PC-3 (cell line): ENCODE results near the gene CAST. TPM values are rescaled to one million over a fixed set of nuclear protein-coding genes. Genes with fewer than 3 reads are reported as not detected.

Experiments
- ATAC-seq: fragments of 200-7000 bp; cut with Tn5 transposase; 2 replicates; pipeline ENCODE4 v1.9.1; 2020; ENCODE audit warnings: mild to moderate bottlenecking, moderate library complexity
- BruUV-seq: library from RNA; stranded (reverse); fragments of 400-500 nt; replicated peaks from 2 replicates; lab custom pipeline; 2021; lab: Mats Ljungman, UMichigan
- CTCF ChIA-PET: fragments of 300-600 bp; sonication (Branson Sonifier 250); formaldehyde crosslinking; loops from one replicate; lab custom pipeline; 2022; ENCODE audit warnings: antibody characterized with exemption; lab: Charles Lee
- POLR2A ChIA-PET: fragments of 300-600 bp; sonication (Branson Sonifier 250); formaldehyde crosslinking; loops from one replicate; lab custom pipeline; 2022; ENCODE audit warnings: antibody characterized with exemption; ENCODE audit not compliant: unreplicated experiment; lab: Charles Lee
- DNase-seq: peaks from one replicate; pipeline ENCODE4 v3.0.0-alpha.2; 2015
- H2AFZ ChIP-seq: fragments of 300-600 bp; sonication (generic); 2 replicates; pipeline ENCODE4 v1.6.0; 2016; ENCODE audit warnings: antibody characterized with exemption, low read length
- H3F3A ChIP-seq: fragments of 300-600 bp; sonication (generic); one replicate; pipeline ENCODE4 v1.6.0; 2017; ENCODE audit warnings: antibody characterized with exemption, low read length, control low read depth, mild to moderate bottlenecking; ENCODE audit not compliant: unreplicated experiment
- H3K27ac ChIP-seq: fragments of 300-600 bp; sonication (generic); 2 replicates; pipeline ENCODE4 v1.5.1; 2016; ENCODE audit warnings: mild to moderate bottlenecking, low read length
- H3K27me3 ChIP-seq: fragments of 300-600 bp; sonication (generic); 2 replicates; pipeline ENCODE4 v1.6.1; 2016; ENCODE audit warnings: low read length, mixed read lengths
- H3K36me3 ChIP-seq: fragments of 300-600 bp; sonication (generic); 2 replicates; pipeline ENCODE4 v1.6.1; 2016; ENCODE audit warnings: low read depth, mixed run types, low read length, mixed read lengths
- H3K4me1 ChIP-seq: fragments of 300-600 bp; sonication (generic); 2 replicates; pipeline ENCODE4 v1.5.1; 2016; ENCODE audit warnings: low read length; ENCODE audit not compliant: insufficient read depth
- H3K4me2 ChIP-seq: fragments of 300-600 bp; sonication (generic); 2 replicates; pipeline ENCODE4 v1.6.0; 2016; ENCODE audit warnings: low read length
- H3K4me3 ChIP-seq: fragments of 300-600 bp; sonication (generic); 2 replicates; pipeline ENCODE4 v1.5.1; 2016; ENCODE audit warnings: mild to moderate bottlenecking, low read length, mixed read lengths
- H3K79me2 ChIP-seq: fragments of 300-600 bp; sonication (generic); 2 replicates; pipeline ENCODE4 v1.6.1; 2017; ENCODE audit warnings: low read length, mixed read lengths
- H3K9ac ChIP-seq: fragments of 300-600 bp; sonication (generic); 2 replicates; pipeline ENCODE4 v1.6.0; 2016; ENCODE audit warnings: mild to moderate bottlenecking, low read length
- H3K9me2 ChIP-seq: fragments of 300-600 bp; sonication (generic); replicated peaks from 2 replicates; pipeline ENCODE4 v1.6.1; 2016; ENCODE audit warnings: mixed run types, low read length, mixed read lengths
- H3K9me3 ChIP-seq: fragments of 300-600 bp; sonication (generic); 2 replicates; pipeline ENCODE4 v1.6.1; 2016; ENCODE audit warnings: low read length, mixed read lengths
- H4K20me1 ChIP-seq: fragments of 300-600 bp; sonication (generic); 2 replicates; pipeline ENCODE4 v1.6.1; 2016; ENCODE audit warnings: low read length, mixed read lengths
- EZH2 ChIP-seq: fragments of 300-600 bp; sonication (generic); IDR thresholded peaks from one replicate; pipeline ENCODE4 v1.6.1; 2017; ENCODE audit warnings: antibody characterized with exemption, mild to moderate bottlenecking, low read length; ENCODE audit not compliant: unreplicated experiment
- EZH2phosphoT487 ChIP-seq: fragments of 300-600 bp; sonication (generic); IDR thresholded peaks from 2 replicates; pipeline ENCODE4 v1.6.1; 2018; ENCODE audit warnings: mild to moderate bottlenecking, antibody characterized with exemption, low read length, borderline replicate concordance
- intact Hi-C: fragments of 100-400 bp; cut with micrococcal nuclease; formaldehyde crosslinking; loops from 2 replicates; pipeline ENCODE4 v1.9.0; 2023
- total RNA-seq: library from RNA; depleted of rRNA; stranded (reverse); fragments of >200 nt; gene quantifications from 2 replicates; pipeline ENCODE4 v1.2.3, GENCODE V29; 2014
- TF ChIP-seq, protein P1 (sequence below): fragments of 300-600 bp; sonication (generic); conservative IDR thresholded peaks from 2 replicates; pipeline ENCODE4 v1.5.1; 2017; ENCODE audit warnings: antibody characterized with exemption, low read depth, mild to moderate bottlenecking, low read length

Gene CAST
- total RNA-seq, 1 experiment from 2014 or later = 73.2 TPM

DNA sequence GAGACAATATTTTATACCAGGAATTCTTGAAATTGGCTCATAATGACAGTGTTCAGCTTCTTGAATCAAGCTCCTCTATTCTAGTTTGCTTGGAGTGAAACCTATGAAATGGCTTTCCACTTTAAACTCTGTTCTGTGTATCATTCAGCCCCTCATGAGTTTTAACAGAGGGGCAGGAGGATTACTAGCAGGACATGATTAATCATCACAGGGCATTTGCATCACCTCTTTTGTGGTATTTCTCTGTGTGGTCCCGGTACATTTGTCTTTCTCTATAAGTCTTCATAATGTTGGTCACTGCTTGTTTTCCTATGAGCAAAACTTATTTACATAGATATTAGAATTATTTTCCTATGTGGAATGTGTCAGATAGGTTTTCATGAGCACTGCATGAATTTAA is 21.2 kb downstream of the CAST start:
- ChIA-PET POLR2A (no interaction called here), CTCF (interaction anchor here (1.1 kb wide), 1 partner anchor 69 kb away, joined by 3 read pairs; no protein-coding TSS in a partner anchor)
- Histone ChIP-seq H4K20me1 (0 out of 2 replicates have a peak, but pooled peaks cover 3% of the 10 kb centered on the region), H3K9ac (no peak overlapping the region), H3K4me1 (no peaks in the 10 kb centered on the region; the same call in 1 of the 2 replicates), H3K9me3 (no peaks in the 10 kb centered on the region), H3K79me2 (peaks cover under 1% of the 10 kb centered on the region; the same call in 1 of the 2 replicates), H3K4me3 (no peak overlapping the region), H3K9me2 (no peaks in the 10 kb centered on the region), H3K36me3 (no peaks in the 10 kb centered on the region), H3F3A (no peaks in the 10 kb centered on the region), H3K27me3 (no peaks in the 10 kb centered on the region), H3K27ac (no peak overlapping the region), H2AFZ (no peak overlapping the region), H3K4me2 (no peak overlapping the region)
- no peak for ATAC-seq
- DNase-seq = no peak
- TF ChIP-seq EZH2phosphoT487 (no peak), EZH2 (no peak)
- TF ChIP-seq, protein P1, sequence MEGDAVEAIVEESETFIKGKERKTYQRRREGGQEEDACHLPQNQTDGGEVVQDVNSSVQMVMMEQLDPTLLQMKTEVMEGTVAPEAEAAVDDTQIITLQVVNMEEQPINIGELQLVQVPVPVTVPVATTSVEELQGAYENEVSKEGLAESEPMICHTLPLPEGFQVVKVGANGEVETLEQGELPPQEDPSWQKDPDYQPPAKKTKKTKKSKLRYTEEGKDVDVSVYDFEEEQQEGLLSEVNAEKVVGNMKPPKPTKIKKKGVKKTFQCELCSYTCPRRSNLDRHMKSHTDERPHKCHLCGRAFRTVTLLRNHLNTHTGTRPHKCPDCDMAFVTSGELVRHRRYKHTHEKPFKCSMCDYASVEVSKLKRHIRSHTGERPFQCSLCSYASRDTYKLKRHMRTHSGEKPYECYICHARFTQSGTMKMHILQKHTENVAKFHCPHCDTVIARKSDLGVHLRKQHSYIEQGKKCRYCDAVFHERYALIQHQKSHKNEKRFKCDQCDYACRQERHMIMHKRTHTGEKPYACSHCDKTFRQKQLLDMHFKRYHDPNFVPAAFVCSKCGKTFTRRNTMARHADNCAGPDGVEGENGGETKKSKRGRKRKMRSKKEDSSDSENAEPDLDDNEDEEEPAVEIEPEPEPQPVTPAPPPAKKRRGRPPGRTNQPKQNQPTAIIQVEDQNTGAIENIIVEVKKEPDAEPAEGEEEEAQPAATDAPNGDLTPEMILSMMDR = no peak
- BruUV-seq = no TSS peak
- intact Hi-C loops = no loop called here

DNA sequence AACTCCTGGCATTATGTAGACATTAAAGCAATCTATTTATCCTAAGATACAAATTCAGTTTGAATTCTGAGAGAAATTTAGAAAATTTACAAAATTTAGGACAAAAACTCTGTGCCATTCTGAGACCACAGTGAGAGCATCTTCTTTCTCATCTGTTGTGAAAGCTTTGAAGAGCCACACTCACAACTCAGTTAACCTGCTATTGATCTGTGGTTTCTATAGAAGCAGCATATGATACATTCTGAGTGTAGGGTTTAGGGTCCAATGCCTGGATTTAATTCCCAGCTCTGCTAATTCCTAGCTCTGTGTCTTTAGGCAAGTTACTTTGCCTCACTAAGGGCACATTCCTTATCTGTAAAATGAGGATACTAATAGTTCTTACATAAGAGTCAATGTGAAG is 21.6 kb downstream of the CAST start:
- H3K27ac ChIP-seq = no peak overlapping the region
- no peak overlapping the region for H3K9ac ChIP-seq
- H3K79me2 ChIP-seq = peaks cover 3% of the 10 kb centered on the region; the same call in 1 of the 2 replicates
- no peaks in the 10 kb centered on the region; the same call in 1 of the 2 replicates for H3K4me1 ChIP-seq
- no peak overlapping the region for H2AFZ ChIP-seq
- no peaks in the 10 kb centered on the region for H3K27me3 ChIP-seq
- H3F3A ChIP-seq = no peaks in the 10 kb centered on the region
- H3K4me2 ChIP-seq = no peak overlapping the region
- 0 out of 2 replicates have a peak, but pooled peaks cover 3% of the 10 kb centered on the region for H4K20me1 ChIP-seq
- ATAC-seq (no peak), DNase-seq (no peak)
- no peaks in the 10 kb centered on the region for H3K36me3 ChIP-seq
- ChIA-PET CTCF (interaction anchor here (1.1 kb wide), 1 partner anchor 70 kb away, joined by 3 read pairs; no protein-coding TSS in a partner anchor), POLR2A (no interaction called here)
- no peak overlapping the region for H3K4me3 ChIP-seq
- BruUV-seq = no TSS peak
- no peaks in the 10 kb centered on the region for H3K9me2 ChIP-seq
- intact Hi-C loops = no loop called here
- TF ChIP-seq EZH2 = no peak
- no peak for TF ChIP-seq EZH2phosphoT487
- TF ChIP-seq, protein P1 = no peak
- no peaks in the 10 kb centered on the region for H3K9me3 ChIP-seq

- H3K9ac ChIP-seq = no peak overlapping the region
- H3K4me3 ChIP-seq = no peak overlapping the region
- H3K36me3 ChIP-seq = no peaks in the 10 kb centered on the region
- CTCF ChIA-PET = interaction anchor here (0.6 to 1.4 kb wide), 3 partner anchors 25 to 73 kb away, joined by 3 to 14 read pairs (median 13); partner anchors contain the start of gene CAST
- H3K4me1 ChIP-seq = peaks cover 5% of the 10 kb centered on the region
- DNase-seq = no peak
- H3F3A ChIP-seq = no peaks in the 10 kb centered on the region
- no TSS peak for BruUV-seq
- intact Hi-C loops = loop anchor here (1.0 to 5.0 kb wide), 3 partner anchors 24 to 340 kb away; partner anchors contain the start of gene CAST
- ATAC-seq = no peak; the same call in 1 of the 2 replicates
- TF ChIP-seq, protein P1 = no peak
- TF ChIP-seq EZH2phosphoT487 = no peak
- H2AFZ ChIP-seq = no peak overlapping the region
- POLR2A ChIA-PET = no interaction called here
- H3K4me2 ChIP-seq = peak overlapping the region; percentile 74
- 0 out of 2 replicates have a peak, but pooled peaks cover 3% of the 10 kb centered on the region for H4K20me1 ChIP-seq
- no peaks in the 10 kb centered on the region for H3K9me3 ChIP-seq
- H3K27me3 ChIP-seq = no peaks in the 10 kb centered on the region
- H3K9me2 ChIP-seq = no peaks in the 10 kb centered on the region
- no peak overlapping the region for H3K27ac ChIP-seq
- H3K79me2 ChIP-seq = peaks cover 14% of the 10 kb centered on the region; the same call in 1 of the 2 replicates
These were observed 24.9 kb downstream of the CAST start for GRCh38 chr5:96687080-96687479.
